Adipocyte (in vitro differentiated cells): ENCODE results near the gene ARAP3.

ENCODE experiments used
- DNase-seq: peaks from one replicate; pipeline ENCODE4 v3.0.0-alpha.2; 2015; ENCODE audit warnings: low read depth
- H3K27me3 ChIP-seq: replicated peaks from 2 replicates; pipeline ENCODE4 v1.7.0; 2013; ENCODE audit warnings: mild to moderate bottlenecking, low read length, moderate library complexity; ENCODE audit not compliant: control insufficient read depth, insufficient read depth
- H3K36me3 ChIP-seq: 2 replicates; pipeline ENCODE4 v1.7.0; 2013; ENCODE audit warnings: low read length, mild to moderate bottlenecking, moderate library complexity; ENCODE audit not compliant: control insufficient read depth, insufficient read depth, severe bottlenecking
- H3K4me1 ChIP-seq: 2 replicates; pipeline ENCODE4 v1.7.0; 2013; ENCODE audit warnings: mild to moderate bottlenecking, low read length, moderate library complexity; ENCODE audit not compliant: control insufficient read depth, insufficient read depth
- H3K4me3 ChIP-seq: 2 replicates; pipeline ENCODE4 v1.7.0; 2013; ENCODE audit warnings: mild to moderate bottlenecking, low read length, moderate library complexity
- H3K9ac ChIP-seq: 2 replicates; pipeline ENCODE4 v1.7.0; 2013; ENCODE audit warnings: mild to moderate bottlenecking, low read length, moderate library complexity
- H3K9me3 ChIP-seq: 2 replicates; pipeline ENCODE4 v1.7.0; 2013; ENCODE audit warnings: mild to moderate bottlenecking, low read length, moderate library complexity; ENCODE audit not compliant: control insufficient read depth

Gene ARAP3

DNA sequence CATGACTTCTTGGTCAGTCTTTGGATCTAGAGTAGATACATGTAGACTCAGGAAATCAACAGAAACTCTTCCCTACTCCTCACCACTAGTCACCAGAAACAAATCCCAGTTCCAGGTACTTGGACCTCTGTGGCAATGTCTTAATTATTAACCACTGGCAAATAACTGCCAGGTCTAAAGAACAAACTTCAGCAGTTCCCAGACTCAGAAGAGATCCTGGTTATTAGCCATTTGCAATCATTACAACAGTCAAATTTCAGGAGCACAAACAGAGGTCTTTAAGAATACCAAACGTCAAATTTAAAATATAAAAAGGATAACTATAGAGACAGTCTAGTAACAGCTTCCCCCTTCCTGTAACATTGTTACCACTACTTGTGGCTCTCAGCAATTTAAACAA lies 73.5 kb downstream of the ARAP3 start:
- no peaks in the 10 kb centered on the region for H3K36me3 ChIP-seq
- no peak overlapping the region for H3K4me3 ChIP-seq
- peaks cover 24% of the 10 kb centered on the region for H3K4me1 ChIP-seq
- H3K9me3 ChIP-seq, result no peaks in the 10 kb centered on the region
- no peaks in the 10 kb centered on the region for H3K27me3 ChIP-seq
- H3K9ac ChIP-seq, result no peak overlapping the region
- DNase-seq, result no peak

DNA sequence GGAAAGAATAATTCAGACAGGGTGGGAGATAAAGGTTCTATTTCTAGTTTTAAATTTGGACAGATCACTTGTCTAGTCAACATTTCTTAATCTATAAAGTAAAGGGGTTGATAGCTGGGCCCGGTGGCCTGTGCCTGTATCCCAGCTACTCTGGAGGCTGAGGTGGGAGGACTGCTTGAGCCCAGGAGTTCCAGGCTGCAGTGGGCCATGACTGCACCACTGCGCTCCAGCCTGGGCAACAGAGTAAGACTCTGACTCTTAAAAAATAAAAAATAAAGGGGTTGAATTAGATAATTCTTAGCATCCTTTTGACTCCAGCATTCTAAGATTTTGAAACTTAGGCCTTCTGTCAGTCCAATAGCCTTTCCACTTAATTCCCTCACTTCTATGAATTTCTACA lies 74.0 kb downstream of the ARAP3 start:
- Histone ChIP-seq H3K27me3 (no peaks in the 10 kb centered on the region), H3K4me1 (peaks cover 24% of the 10 kb centered on the region), H3K9ac (no peak overlapping the region), H3K36me3 (no peaks in the 10 kb centered on the region), H3K9me3 (no peaks in the 10 kb centered on the region), H3K4me3 (no peak overlapping the region)
- DNase-seq, result no peak

DNA sequence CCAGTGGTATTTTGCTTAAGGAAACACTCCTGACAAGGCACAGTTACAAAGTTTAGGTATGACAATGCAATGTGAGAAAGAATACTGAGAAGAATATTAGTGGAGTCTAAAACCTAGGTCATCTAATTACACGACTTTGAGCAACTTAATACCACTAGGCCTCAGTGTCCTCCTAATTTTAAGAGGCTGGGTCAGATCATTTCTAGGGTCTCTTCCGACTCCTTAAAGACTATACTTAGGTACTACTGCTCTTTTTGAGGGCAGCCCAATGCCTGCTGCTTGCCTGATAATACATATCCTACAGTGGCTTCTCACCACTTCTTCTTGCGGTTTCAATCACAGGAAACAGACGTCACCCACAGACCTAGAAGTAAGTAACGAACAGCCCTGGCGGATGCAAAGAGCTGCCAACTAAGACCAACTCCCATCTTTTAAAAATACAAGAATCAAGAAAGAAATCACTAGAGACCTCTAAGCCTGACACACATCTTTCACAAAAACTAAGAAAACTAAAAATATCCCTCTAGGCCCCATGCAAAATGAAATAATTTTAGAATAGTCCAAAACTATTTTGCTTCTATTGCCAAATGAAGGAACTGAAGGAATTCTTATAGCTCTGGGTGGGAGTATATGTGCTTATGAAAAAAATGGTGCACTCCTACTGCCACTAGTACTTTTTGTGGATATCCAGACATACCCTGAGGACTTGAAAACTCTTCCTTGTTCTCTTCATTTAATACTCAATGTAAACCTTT lies 76.3 kb downstream of the ARAP3 start:
- Histone ChIP-seq H3K9me3 (no peaks in the 10 kb centered on the region), H3K9ac (peak overlapping the region; percentile 52), H3K36me3 (no peaks in the 10 kb centered on the region), H3K4me1 (peaks cover 24% of the 10 kb centered on the region), H3K27me3 (no peaks in the 10 kb centered on the region), H3K4me3 (peak overlapping the region; percentile 0)
- DNase-seq, result no peak

DNA sequence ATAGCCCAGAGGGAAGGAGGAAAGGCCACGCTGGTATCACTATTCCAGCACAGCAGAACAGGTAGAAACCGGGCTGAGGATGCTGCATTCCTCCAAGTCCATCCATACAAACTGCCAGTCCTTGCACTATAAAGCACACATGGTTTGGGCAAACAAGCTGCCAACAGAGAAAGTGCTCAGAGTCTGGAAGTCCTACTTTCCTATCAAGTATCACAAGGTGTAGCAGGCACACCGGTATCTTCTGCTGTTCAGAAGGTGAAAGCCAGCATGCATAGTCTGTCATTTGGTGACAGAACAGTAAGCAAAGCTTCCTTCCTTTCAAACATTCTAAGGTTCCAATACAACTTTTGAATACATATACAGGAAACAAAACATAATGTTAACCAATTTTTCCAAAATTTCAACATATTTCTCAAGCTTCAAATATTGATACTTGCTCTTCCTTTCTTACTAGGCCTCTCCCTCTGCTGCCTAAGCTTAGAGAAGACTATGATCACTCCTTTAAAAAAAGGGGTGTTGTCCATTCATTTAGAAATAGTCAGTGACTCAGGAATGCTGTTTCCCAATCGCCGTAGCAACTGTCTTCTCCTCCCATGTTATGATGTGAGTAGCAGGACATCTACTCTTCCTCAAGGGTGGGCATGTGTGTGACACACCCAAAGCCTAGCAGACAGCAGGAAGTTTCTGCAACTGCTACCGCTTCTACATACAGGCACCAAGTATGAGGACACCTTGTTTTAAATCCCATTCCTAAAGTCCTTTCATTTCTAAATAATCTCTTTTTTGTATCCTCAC lies 77.9 kb downstream of the ARAP3 start:
- peak; percentile 94 for DNase-seq
- Histone ChIP-seq H3K36me3 (no peaks in the 10 kb centered on the region), H3K27me3 (no peaks in the 10 kb centered on the region)

More for the DNA sequence above, 77.9 kb downstream of the ARAP3 start:
- Histone ChIP-seq H3K4me3 (peak overlapping the region; percentile 66), H3K9me3 (no peaks in the 10 kb centered on the region), H3K9ac (peak overlapping the region; percentile 49), H3K4me1 (peaks cover 24% of the 10 kb centered on the region)
